Endothelial cell (in vitro differentiated cells): ENCODE measurements around the gene DNAJB4. TPM values are rescaled to one million over a fixed set of nuclear protein-coding genes. Genes with fewer than 3 reads are reported as not detected.

Experiments used
- DNase-seq: peaks from one replicate; pipeline ENCODE4 v3.0.0; 2021; ENCODE audit warnings: low spot score
- H3K27ac Mint-ChIP-seq: one replicate; pipeline ENCODE4 v1.8.0; 2021; ENCODE audit warnings: mixed read lengths, inconsistent platforms; ENCODE audit not compliant: unreplicated experiment
- H3K27me3 Mint-ChIP-seq: one replicate; pipeline ENCODE4 v1.8.0; 2021; ENCODE audit warnings: mild to moderate bottlenecking, moderate library complexity, mixed read lengths, inconsistent platforms; ENCODE audit not compliant: unreplicated experiment
- H3K36me3 Mint-ChIP-seq: one replicate; pipeline ENCODE4 v1.8.0; 2021; ENCODE audit warnings: mild to moderate bottlenecking, low read depth, mixed read lengths, inconsistent platforms; ENCODE audit not compliant: unreplicated experiment
- H3K4me1 Mint-ChIP-seq: one replicate; pipeline ENCODE4 v1.8.0; 2021; ENCODE audit warnings: mild to moderate bottlenecking, mixed read lengths, inconsistent platforms; ENCODE audit not compliant: unreplicated experiment
- H3K4me3 Mint-ChIP-seq: one replicate; pipeline ENCODE4 v1.8.0; 2021; ENCODE audit warnings: mild to moderate bottlenecking, mixed read lengths, inconsistent platforms; ENCODE audit not compliant: unreplicated experiment
- H3K9me3 Mint-ChIP-seq: one replicate; pipeline ENCODE4 v1.8.0; 2021; ENCODE audit warnings: mixed read lengths, inconsistent platforms; ENCODE audit not compliant: unreplicated experiment
- total RNA-seq: library from RNA; stranded (reverse); fragmentation: NEBNext Ultra II Directional; extraction: Animal tissue kit (Norgen Biotek cat#: 25700); gene quantifications from one replicate; pipeline ENCODE4 v1.2.1, GENCODE V29; 2021; ENCODE audit not compliant: unreplicated experiment
- TF ChIP-seq, protein P1 (sequence below): fragments of 200-600 bp; sonication (generic); IDR thresholded peaks from one replicate; pipeline ENCODE4 v1.5.0; 2021; ENCODE audit warnings: antibody characterized with exemption; ENCODE audit not compliant: unreplicated experiment

The DNAJB4 gene
- total RNA-seq, 1 donor from 2014 or later: 22.1 TPM

DNA sequence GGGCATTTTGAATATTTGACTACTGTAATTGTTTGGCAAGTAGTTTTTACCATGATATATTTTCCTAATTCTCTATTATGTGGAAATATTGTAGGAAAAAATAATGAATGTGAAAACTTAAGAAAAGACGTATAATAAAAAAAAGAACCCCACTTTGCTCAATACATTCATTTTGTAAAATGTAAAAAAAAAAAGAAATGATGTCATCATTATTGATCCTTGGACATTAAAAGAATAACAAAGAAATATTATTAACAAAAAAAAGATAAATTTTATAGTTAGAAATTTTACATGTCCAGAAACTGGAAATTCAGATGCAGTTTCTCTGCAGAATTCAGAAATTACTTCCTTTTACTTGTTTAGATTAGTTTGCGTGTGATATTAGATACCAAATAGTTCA, 46.3 kb downstream of the DNAJB4 start:
- no peak overlapping the region for H3K27ac Mint-ChIP-seq
- DNase-seq: no peak
- no peak overlapping the region for H3K4me3 Mint-ChIP-seq

DNA sequence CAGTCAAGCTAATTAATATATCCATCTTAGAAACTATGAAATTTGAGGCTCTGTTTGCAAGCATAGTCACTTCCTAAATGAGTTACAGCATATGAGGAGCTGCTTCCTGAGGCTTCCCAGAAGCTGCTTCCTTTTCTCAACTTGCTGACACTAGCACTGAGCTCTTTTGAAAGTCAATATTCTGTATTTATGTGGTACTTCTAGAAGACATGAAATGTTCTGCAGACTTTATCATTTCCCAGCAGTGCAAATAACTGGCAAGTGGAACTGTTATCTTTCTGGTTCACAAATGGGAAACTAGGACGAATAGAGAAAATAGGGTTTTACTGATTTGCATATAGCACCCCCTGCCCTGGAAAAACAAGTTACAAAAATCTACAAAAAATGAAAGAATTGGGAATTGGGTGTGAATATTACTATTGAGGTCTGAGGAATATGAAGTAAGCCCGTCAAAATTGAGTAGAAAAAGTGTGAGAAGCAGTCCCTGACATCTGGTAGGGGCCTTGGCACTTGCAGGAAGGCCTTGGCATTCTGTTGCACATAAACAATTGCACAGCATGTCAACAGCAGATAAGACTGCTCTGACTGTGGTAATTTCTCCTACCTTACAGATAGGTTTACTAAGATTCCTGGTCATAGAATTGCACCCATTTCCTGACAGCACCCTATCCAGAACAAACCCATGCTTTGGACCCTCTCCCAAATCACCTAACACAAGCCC, 48.1 kb downstream of the DNAJB4 start:
- Mint-ChIP-seq H3K27ac (peak overlapping the region; percentile 70), H3K27me3 (no peaks in the 10 kb centered on the region), H3K9me3 (no peaks in the 10 kb centered on the region), H3K4me1 (peaks cover 34% of the 10 kb centered on the region), H3K36me3 (no peaks in the 10 kb centered on the region), H3K4me3 (no peak overlapping the region)
- TF ChIP-seq, protein P1, sequence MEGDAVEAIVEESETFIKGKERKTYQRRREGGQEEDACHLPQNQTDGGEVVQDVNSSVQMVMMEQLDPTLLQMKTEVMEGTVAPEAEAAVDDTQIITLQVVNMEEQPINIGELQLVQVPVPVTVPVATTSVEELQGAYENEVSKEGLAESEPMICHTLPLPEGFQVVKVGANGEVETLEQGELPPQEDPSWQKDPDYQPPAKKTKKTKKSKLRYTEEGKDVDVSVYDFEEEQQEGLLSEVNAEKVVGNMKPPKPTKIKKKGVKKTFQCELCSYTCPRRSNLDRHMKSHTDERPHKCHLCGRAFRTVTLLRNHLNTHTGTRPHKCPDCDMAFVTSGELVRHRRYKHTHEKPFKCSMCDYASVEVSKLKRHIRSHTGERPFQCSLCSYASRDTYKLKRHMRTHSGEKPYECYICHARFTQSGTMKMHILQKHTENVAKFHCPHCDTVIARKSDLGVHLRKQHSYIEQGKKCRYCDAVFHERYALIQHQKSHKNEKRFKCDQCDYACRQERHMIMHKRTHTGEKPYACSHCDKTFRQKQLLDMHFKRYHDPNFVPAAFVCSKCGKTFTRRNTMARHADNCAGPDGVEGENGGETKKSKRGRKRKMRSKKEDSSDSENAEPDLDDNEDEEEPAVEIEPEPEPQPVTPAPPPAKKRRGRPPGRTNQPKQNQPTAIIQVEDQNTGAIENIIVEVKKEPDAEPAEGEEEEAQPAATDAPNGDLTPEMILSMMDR: no peak
- DNase-seq: no peak

More for the DNA sequence above, 46.3 kb downstream of the DNAJB4 start:
- H3K36me3 Mint-ChIP-seq: no peaks in the 10 kb centered on the region
- peaks cover 43% of the 10 kb centered on the region for H3K4me1 Mint-ChIP-seq
- peaks cover 6% of the 10 kb centered on the region for H3K27me3 Mint-ChIP-seq
- H3K9me3 Mint-ChIP-seq: no peaks in the 10 kb centered on the region
- TF ChIP-seq, protein P1: no peak

GRCh38 chr1:78053498-78053897, 48.8 kb downstream of the DNAJB4 start:
- no peaks in the 10 kb centered on the region for H3K36me3 Mint-ChIP-seq
- peaks cover 32% of the 10 kb centered on the region for H3K4me1 Mint-ChIP-seq
- H3K27me3 Mint-ChIP-seq: no peaks in the 10 kb centered on the region
- no peak for DNase-seq
- no peak overlapping the region for H3K4me3 Mint-ChIP-seq
- TF ChIP-seq, protein P1: no peak
- H3K9me3 Mint-ChIP-seq: no peaks in the 10 kb centered on the region
- no peak overlapping the region for H3K27ac Mint-ChIP-seq

- no peak overlapping the region for H3K4me3 Mint-ChIP-seq
- H3K27me3 Mint-ChIP-seq: no peaks in the 10 kb centered on the region
- TF ChIP-seq, protein P1: no peak
- DNase-seq: no peak
- no peaks in the 10 kb centered on the region for H3K9me3 Mint-ChIP-seq
- no peak overlapping the region for H3K27ac Mint-ChIP-seq
- H3K4me1 Mint-ChIP-seq: peaks cover 32% of the 10 kb centered on the region
- no peaks in the 10 kb centered on the region for H3K36me3 Mint-ChIP-seq
Measured at GRCh38 chr1:78054559-78054958, 49.8 kb downstream of the DNAJB4 start.

DNA sequence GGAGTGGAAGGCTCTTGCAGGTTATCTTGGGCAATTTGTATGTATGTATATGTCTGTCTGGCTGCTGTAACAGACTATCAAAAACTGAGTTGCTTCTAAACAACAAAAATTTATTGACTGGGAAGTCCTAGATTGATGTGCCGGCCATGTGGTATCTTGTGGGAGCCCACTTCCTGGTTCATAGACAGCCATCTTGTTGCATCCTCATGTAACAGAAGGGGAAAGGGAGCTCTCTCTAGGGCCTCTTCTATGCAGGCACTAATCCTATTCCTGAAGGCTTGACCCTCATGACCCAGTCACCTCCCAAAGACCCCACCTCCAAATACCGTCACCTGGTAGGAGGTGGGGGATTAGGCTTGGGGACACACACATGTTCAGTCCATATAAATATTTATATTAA, 50.2 kb downstream of the DNAJB4 start:
- TF ChIP-seq, protein P1: no peak
- H3K27ac Mint-ChIP-seq: no peak overlapping the region
- no peaks in the 10 kb centered on the region for H3K27me3 Mint-ChIP-seq

More for the DNA sequence above, 50.2 kb downstream of the DNAJB4 start:
- Mint-ChIP-seq H3K36me3 (no peaks in the 10 kb centered on the region), H3K4me1 (peaks cover 32% of the 10 kb centered on the region), H3K4me3 (no peak overlapping the region), H3K9me3 (no peaks in the 10 kb centered on the region)
- no peak for DNase-seq
